GM18870 (cell line): ENCODE results near the gene STARD10.
"Not testable (repeated sequence)": the region's sequence is repeated elsewhere in the genome, so short reads cannot be mapped to it uniquely, and the experiment has no call there.

Source experiments
- ATAC-seq: cut with Tn5 transposase; IDR thresholded peaks from one replicate; pipeline ENCODE4 v1.9.1; 2021; ENCODE audit warnings: moderate library complexity; ENCODE audit not compliant: unreplicated experiment

The STARD10 gene

GRCh38 chr11:72808331-72808798 lies 14.5 kb upstream of the STARD10 start:
- no peak for ATAC-seq

DNA sequence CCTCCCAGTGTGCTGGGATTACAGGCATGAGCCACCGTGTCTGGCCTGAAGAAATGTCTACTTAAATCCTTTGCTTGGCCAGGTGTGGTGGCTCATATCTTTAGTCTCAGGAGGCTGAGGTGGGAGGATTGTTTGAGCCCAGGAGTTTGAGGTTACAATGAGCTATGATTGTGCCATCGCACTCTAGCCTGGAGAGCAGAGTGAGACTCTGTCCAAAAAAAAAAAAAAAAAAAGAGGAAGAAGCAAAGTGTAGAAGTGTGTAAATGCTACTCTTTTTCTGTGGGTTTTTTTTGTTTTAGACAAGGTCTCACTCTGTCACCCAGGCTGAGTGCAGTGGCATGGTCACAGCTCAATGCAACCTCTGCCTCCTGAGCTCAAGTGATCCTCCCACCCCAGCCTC lies 13.9 kb upstream of the STARD10 start:
- no peak for ATAC-seq

DNA sequence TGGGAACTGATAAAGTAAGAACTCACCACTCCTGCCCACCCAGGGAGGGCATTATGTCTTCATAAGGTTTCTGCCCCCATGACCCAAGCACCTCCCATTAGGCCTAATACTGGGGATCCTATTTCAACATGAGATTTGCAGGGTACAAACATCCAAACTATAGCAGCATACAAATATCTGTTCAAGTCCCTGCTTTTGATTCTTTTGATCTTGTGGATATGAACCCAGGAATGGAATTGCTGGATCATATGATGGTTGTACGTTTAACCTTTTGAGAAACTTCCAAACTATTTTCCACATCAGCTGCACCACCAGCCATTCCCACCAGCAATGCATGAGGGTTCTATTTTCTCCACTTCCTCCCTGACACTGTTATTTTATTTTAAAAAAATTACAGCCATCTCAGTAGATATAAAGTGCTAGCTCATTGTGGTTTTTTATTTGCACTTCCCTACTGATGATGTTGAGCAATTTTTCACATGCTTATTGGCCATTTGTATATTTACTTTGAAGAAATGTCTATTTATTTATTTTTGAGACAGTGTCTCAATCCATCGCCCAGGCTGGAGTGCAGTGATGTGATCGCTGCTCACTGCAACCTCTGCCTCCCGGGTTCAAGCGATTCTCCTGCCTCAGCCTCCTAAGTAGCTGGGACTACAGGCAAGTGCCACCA lies 13.3 kb upstream of the STARD10 start:
- ATAC-seq, result no peak

DNA sequence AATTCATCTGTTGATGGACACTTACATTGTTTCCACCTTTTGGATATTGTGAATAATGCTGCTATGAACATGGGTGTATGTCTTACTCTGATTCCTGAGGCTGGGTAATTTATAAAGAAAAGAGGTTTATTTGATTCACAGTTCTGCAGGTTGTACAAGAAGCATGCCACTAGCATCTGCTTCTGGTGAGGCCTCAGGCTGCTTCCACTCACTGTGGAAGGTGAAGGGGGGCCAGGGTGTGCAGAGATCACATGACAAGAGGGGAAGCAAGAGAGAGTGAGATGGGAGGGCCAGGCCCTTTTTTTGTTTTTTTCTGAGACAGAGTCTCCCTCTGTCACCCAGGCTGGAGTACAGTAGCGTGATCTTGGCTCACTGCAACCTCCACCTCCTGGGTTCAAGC lies 12.5 kb upstream of the STARD10 start:
- ATAC-seq, result not testable (repeated sequence)

GRCh38 chr11:72805216-72805615 lies 11.4 kb upstream of the STARD10 start:
- ATAC-seq, result no peak

- ATAC-seq, result no peak
Measured at GRCh38 chr11:72802822-72803221, 9.0 kb upstream of the STARD10 start.

- no peak for ATAC-seq
Measured at GRCh38 chr11:72799441-72799840, 5.6 kb upstream of the STARD10 start.

DNA sequence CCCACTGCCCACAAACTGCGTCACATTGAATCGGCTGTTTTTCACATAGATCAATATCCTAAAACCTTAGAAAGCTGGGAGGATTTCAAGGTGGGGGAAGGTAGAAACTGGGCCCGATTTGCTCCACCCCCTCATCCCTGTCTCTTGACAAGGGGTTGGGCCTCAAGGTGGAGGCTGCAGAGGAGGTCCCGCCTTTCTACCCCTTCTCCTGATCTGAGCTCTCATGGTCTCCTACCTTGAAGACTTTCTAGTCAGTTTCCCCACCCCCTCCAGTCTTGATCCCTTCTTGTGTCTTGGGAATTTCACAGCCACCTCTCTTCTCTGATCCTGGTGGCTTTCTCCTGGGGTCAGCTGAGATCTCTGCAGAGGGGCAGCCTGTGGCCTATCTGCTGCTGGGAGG lies 4.5 kb upstream of the STARD10 start:
- no peak for ATAC-seq

DNA sequence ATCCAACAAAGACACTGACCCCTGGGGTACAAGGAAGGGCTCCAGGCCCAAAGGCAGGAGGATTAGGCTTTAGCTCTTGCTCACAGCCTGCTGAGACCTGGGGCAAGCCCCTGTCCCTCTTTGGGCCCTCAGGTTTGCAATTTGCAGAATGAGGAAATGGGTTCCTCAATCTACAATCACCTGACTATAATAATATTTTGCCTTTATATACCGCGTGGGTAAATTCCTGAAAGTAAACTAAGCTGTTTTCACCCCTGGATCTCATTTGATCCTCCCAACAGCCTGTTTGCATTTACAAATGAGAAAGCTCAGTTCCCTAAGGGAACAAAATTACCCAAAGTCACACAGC lies 797 bp downstream of the STARD10 start:
- no peak for ATAC-seq

GRCh38 chr11:72792437-72793021 lies 1.3 kb downstream of the STARD10 start:
- ATAC-seq, result no peak

- not testable (repeated sequence) for ATAC-seq
Measured at GRCh38 chr11:72791228-72791627, 2.6 kb downstream of the STARD10 start.

DNA sequence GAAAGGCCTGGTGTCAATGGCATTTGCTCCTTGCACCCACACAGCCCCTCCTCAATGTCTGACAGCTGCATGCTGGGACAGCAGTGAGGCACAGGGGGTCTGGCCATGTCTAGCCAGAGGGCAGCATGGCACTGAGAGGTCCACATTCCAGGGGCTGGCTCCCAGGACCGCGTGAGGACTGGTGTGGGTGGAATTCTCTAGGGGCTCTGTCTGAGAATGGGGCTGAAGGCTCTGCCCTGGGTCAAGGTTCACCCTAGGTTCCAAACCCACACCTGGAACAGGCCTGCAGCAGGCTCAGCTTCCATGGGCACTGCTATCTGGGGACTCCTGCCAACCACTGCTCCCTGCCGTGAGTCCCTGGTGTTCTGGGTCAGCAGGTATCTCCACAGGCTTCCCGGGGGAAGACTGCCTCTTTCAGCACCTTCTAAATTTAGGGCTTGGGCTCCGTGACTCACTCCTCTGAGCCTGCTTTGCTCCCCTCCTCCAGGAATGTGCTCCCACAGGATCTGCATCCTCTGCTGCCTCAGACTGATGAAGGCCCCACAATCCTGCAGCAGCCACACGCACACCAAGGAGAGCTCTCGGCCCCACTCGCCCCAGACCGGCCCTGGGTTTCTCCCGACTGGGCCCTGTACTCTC lies 4.2 kb downstream of the STARD10 start:
- ATAC-seq, result no peak

DNA sequence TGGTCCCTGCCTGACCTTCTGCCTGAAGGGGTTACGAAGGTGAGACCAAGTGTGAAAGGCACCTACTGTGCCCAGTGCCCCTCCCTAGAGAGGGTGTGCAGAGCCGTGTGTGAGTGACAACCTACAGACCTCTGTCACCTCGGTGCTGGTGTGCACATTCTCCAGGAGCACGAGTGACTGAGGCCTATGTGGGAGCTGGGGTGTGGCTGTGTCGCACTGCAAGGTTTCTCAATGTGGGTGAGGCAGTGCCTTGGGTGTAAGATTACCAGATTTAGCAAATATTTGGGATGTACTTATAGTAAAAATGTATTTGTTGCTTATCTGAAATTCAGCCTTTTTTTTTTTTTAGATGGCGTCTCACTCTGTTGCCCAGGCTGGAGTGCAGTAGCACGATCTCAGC lies 5.6 kb downstream of the STARD10 start:
- no peak for ATAC-seq

GRCh38 chr11:72787216-72788104 lies 6.4 kb downstream of the STARD10 start:
- no peak for ATAC-seq

DNA sequence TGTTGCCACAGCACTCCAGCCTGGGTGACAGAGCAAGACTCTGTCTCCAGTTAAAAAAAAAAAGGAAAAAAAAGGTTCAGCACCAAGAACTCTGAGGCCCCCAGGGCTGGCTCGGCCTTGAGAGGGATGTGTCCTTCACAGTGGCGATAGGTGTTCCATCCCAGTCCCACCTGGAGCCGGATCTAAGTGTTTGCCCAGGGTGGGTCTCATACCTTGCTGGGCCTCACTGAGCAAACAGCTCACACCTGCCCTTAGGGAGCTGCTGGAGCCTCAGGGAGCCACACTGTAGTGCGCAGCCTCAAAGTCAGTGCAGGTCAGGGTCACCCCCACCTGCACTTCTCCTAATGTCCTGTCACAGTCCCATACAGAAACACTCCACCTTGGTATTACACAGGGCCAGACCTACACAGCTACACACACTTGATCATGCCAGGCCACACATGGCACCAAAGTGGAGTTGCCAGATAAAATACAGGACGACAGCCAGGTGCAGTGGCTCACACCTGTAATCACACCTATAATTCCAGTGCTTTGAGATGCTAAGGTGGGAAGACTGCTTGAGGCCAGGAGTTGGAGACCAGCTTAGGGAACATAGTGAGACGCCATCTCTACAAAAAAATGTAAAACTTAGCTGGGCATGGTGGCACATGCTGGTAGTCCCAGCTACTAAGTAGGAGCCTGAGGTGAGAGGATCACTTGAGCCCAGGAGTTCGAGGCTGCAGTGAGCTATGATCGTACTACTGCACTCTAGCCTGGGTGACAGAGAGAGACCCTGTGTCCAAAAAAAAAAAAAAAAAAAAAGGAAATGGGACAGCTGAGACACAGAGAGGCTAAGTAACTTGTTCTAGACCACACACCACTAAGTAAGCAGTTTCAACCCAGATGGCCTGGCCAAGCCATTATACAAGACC lies 7.3 kb downstream of the STARD10 start:
- ATAC-seq, result no peak

- no peak for ATAC-seq
Measured at GRCh38 chr11:72784662-72785061, 9.2 kb downstream of the STARD10 start.

GRCh38 chr11:72783144-72783905 lies 10.5 kb downstream of the STARD10 start:
- no peak for ATAC-seq

GRCh38 chr11:72782081-72782920 lies 11.5 kb downstream of the STARD10 start:
- no peak for ATAC-seq
